22Rv1 (cell line): ENCODE measurements around the gene CHKB.
A peak's percentile ranks its signal among the peaks of the same experiment; 100 is the strongest.

ENCODE experiments used
- H3K27ac ChIP-seq: fragments of 450-650 bp; 2 replicates; pipeline ENCODE4 v1.5.1; 2017
- ZFX ChIP-seq: fragments of 450-650 bp; IDR thresholded peaks from 2 replicates; pipeline ENCODE4 v1.6.1; 2017; ENCODE audit warnings: antibody characterized with exemption, borderline replicate concordance
- TF ChIP-seq, protein P1 (sequence below): fragments of 450-650 bp; IDR thresholded peaks from 2 replicates; pipeline ENCODE4 v1.5.1; 2017; ENCODE audit warnings: mild to moderate bottlenecking

CHKB gene

DNA sequence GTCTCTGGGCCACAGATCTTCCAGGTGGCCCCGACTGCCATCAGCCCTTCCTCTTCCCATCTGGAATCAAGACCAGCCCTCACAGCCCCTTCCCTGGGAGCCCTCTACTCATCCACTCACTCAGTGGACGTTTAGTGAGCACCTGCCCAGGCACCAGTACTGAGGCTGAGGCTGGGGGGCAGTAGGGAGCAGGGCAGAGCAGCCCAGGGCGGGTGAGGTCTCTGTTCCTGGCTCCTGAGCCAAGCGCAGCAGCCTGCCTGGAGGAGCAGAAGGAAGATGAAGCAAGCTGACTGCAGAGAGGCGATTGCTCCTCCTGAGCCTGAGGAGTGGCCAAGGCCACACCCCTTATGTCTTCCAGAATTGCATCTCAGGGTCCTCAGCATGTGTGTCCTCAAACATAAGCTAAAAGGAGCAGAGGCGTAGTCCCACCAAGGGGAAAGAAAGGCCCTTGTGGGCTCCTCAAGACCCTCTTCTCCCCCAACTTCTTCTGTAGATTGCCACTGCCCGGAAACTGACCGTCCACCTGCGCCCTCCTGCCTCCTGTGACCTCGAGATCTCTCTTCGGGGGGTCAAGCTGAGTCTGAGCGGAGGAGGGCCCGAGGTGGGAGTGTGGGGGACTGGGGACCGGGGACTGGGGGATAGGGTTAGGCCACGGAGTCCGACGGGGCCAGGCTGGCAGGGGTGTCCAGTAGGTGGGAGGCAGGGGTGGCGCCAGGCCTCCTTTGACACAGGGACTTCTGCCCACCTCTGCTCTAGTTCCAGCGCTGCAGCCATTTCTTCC lies 23.7 kb upstream of the CHKB start:
- no peak overlapping the region for H3K27ac ChIP-seq
- TF ChIP-seq, protein P1, sequence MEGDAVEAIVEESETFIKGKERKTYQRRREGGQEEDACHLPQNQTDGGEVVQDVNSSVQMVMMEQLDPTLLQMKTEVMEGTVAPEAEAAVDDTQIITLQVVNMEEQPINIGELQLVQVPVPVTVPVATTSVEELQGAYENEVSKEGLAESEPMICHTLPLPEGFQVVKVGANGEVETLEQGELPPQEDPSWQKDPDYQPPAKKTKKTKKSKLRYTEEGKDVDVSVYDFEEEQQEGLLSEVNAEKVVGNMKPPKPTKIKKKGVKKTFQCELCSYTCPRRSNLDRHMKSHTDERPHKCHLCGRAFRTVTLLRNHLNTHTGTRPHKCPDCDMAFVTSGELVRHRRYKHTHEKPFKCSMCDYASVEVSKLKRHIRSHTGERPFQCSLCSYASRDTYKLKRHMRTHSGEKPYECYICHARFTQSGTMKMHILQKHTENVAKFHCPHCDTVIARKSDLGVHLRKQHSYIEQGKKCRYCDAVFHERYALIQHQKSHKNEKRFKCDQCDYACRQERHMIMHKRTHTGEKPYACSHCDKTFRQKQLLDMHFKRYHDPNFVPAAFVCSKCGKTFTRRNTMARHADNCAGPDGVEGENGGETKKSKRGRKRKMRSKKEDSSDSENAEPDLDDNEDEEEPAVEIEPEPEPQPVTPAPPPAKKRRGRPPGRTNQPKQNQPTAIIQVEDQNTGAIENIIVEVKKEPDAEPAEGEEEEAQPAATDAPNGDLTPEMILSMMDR, result no peak
- TF ChIP-seq ZFX, result no peak

DNA sequence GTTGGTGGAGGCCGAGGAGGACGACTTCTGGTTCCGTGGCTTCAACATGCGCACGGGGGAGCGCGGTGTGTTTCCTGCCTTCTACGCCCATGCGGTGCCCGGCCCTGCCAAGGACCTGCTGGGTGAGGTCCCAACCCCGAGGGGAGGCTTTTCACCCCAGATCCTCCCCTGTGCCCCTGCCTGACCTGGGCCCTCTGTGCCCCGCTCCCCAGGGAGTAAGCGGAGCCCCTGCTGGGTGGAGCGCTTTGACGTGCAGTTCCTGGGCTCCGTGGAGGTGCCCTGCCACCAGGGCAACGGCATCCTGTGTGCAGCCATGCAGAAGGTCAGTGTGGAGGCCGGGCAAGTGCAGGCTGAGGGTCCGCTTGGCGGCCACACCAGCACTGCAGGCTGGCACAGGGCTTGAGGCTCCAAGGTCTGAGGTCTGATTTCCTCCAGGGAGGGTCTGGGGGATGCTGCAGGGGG lies 23.0 kb upstream of the CHKB start:
- TF ChIP-seq, protein P1, result no peak
- no peak for TF ChIP-seq ZFX

DNA sequence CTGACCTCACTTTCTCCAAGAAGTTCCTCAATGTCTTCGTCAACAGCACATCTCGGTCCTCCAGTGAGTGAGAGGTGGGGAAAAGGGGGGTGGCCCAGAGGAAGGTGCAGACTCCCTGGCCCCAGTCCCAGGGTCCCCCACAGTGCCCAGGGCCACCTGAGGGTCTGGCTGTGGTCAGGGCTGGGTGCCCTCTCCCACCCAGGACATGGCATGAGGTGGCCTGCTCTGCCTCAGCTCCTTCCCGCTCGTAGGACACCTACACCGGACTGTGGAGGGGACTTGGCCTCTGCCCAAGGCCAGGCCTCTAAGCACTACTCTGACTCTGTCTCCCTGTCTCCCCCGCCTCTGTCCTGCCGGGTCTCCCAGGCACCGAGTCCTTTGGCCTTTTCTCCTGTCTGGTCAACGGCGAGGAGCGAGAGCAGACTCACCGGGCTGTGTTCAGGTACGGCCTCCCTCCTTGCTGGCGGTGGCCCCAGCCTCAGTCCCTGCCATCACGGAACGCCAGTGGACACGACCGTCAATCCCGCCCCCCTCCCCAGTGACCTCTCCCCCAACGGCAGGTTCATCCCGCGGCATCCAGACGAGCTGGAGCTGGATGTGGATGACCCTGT lies 22.5 kb upstream of the CHKB start:
- TF ChIP-seq ZFX, result no peak
- TF ChIP-seq, protein P1, result no peak
- no peak overlapping the region for H3K27ac ChIP-seq

More for the DNA sequence above, 23.0 kb upstream of the CHKB start:
- no peak overlapping the region for H3K27ac ChIP-seq

DNA sequence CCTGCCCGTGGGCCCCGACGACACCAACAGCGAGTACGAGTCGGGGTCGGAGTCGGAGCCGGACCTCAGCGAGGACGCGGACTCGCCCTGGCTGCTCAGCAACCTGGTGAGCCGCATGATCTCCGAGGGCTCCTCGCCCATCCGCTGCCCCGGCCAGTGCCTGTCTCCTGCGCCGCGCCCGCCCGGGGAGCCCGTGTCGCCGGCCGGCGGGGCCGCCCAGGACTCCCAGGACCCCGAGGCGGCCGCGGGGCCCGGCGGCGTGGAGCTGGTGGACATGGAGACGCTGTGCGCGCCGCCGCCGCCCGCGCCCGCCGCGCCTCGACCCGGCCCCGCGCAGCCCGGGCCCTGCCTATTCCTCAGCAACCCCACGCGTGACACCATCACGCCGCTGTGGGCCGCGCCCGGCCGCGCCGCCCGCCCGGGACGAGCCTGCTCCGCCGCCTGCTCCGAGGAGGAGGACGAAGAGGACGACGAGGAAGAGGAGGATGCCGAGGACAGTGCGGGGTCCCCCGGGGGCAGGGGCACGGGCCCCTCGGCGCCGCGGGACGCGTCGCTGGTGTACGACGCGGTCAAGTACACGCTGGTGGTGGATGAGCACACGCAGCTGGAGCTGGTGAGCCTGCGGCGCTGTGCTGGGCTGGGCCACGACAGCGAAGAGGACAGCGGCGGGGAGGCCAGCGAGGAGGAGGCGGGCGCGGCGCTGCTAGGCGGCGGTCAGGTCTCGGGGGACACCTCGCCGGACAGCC lies 21.8 kb upstream of the CHKB start:
- H3K27ac ChIP-seq, result no peak overlapping the region
- TF ChIP-seq, protein P1, result no peak
- TF ChIP-seq ZFX, result no peak

DNA sequence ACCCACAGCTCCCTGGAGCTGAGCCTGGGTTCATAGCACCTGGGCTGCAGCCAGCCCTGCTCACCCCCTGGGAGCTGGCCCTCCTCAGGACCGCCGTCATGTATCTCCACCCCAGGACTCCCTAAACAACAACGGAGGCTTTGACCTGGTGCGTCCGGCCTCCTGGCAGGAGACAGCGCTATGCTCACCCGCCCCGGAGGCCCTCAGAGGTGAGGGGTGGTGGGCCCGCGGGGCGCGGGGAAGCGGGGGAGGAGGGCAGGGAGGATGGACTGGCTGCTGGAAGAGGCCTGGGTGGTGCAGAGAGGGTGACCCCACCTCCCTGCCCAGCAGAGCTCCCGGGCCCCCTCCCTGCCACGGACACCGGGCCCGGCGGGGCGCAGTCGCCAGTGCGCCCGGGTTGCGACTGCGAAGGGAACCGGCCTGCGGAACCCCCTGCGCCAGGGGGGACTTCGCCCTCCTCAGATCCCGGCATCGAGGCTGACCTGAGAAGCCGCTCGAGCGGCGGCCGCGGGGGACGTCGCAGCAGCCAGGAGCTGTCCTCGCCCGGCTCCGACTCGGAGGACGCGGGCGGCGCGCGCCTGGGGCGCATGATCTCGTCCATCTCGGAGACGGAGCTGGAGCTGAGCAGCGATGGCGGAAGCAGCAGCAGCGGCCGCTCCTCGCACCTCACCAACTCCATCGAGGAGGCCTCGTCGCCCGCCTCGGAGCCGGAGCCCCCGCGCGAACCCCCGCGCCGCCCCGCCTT lies 21.0 kb upstream of the CHKB start:
- TF ChIP-seq ZFX, result no peak
- TF ChIP-seq, protein P1, result no peak

DNA sequence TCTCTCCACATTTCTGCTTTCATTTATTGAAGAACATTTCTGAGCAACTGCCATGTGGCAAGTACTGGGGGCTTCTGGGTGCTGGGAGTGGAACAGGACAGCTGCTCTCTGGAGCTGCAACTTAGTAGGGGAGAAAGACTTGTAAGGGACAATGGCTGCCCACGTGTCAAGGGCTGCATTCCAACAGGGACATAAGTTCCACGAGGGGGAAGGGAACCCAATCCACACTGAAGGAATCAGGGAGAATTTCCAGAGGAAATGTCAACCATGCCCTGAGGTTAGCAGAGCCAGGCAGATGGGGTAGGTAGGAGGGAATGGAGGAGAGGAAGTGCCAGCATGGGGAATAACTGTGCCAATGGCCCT lies 19.7 kb upstream of the CHKB start:
- TF ChIP-seq, protein P1, result no peak
- no peak for TF ChIP-seq ZFX

More for the DNA sequence above, 21.0 kb upstream of the CHKB start:
- H3K27ac ChIP-seq, result no peak overlapping the region

More for the DNA sequence above, 19.7 kb upstream of the CHKB start:
- peak overlapping the region; percentile 89 for H3K27ac ChIP-seq
